Measurements from ENCODE around the gene EDN2. TPM values are rescaled to one million over a fixed set of nuclear protein-coding genes. Genes with fewer than 3 reads are reported as not detected.

EDN2 gene
- total RNA-seq, 1 experiment from 2014 or later: not detected

GRCh38 chr1:41504114-41505035 is 19.9 kb upstream of the EDN2 start:
- TF ChIP-seq EZH2 (IDR thresholded peaks at IDR 0.05; ENCODE audit: borderline replicate concordance, low read depth, low read length, poor library complexity, severe bottlenecking) (no peak), CTCF (conservative IDR thresholded peaks at IDR 0.05; ENCODE audit: low read depth, low read length) (0 out of 2 replicates have a peak, but pooled peaks have one; percentile 7)
- intact Hi-C loops (cut with micrococcal nuclease; ENCODE audit: unreplicated experiment): no loop called here
- Histone ChIP-seq H3K27me3 (replicated peaks; ENCODE audit: insufficient read depth, low read depth, low read length, poor library complexity) (no peaks in the 10 kb centered on the region), H3K4me1 (ENCODE audit: insufficient read depth, low read length, poor library complexity, severe bottlenecking) (peaks cover 17% of the 10 kb centered on the region), H3K9me3 (ENCODE audit: low read depth, low read length, poor library complexity, severe bottlenecking) (no peaks in the 10 kb centered on the region), H3K4me3 (ENCODE audit: low read depth, low read length, poor library complexity, severe bottlenecking) (no peak overlapping the region), H3K27ac (ENCODE audit: low read depth, low read length, poor library complexity, severe bottlenecking) (peak overlapping the region; percentile 12), H3K36me3 (ENCODE audit: insufficient read depth, low read length, poor library complexity, severe bottlenecking) (no peaks in the 10 kb centered on the region)
- CTCF ChIA-PET: no interaction called here
- DNase-seq (ENCODE audit: low spot score): peak; percentile 66
- POLR2A ChIA-PET (ENCODE audit: low non-redundant PET): no interaction called here
- no TSS peak for BruUV-seq (replicated peaks)

GRCh38 chr1:41503538-41504113 is 19.1 kb upstream of the EDN2 start:
- H3K27me3 ChIP-seq (replicated peaks; ENCODE audit: insufficient read depth, low read depth, low read length, poor library complexity): no peaks in the 10 kb centered on the region
- H3K4me3 ChIP-seq (ENCODE audit: low read depth, low read length, poor library complexity, severe bottlenecking): no peak overlapping the region
- H3K27ac ChIP-seq (ENCODE audit: low read depth, low read length, poor library complexity, severe bottlenecking): peak overlapping the region; percentile 3
- intact Hi-C loops (cut with micrococcal nuclease; ENCODE audit: unreplicated experiment): no loop called here
- POLR2A ChIA-PET (ENCODE audit: low non-redundant PET): no interaction called here
- BruUV-seq (replicated peaks): no TSS peak
- peak; percentile 69 for DNase-seq (ENCODE audit: low spot score)
- TF ChIP-seq CTCF (conservative IDR thresholded peaks at IDR 0.05; ENCODE audit: low read depth, low read length) (peak; percentile 48; the same call in 1 of the 2 replicates), EZH2 (IDR thresholded peaks at IDR 0.05; ENCODE audit: borderline replicate concordance, low read depth, low read length, poor library complexity, severe bottlenecking) (no peak)
- no peaks in the 10 kb centered on the region for H3K36me3 ChIP-seq (ENCODE audit: insufficient read depth, low read length, poor library complexity, severe bottlenecking)
- no peaks in the 10 kb centered on the region for H3K9me3 ChIP-seq (ENCODE audit: low read depth, low read length, poor library complexity, severe bottlenecking)
- CTCF ChIA-PET: no interaction called here
- H3K4me1 ChIP-seq (ENCODE audit: insufficient read depth, low read length, poor library complexity, severe bottlenecking): peaks cover 17% of the 10 kb centered on the region

GRCh38 chr1:41502912-41503311 is 18.4 kb upstream of the EDN2 start:
- peak overlapping the region; percentile 3 for H3K27ac ChIP-seq (ENCODE audit: low read depth, low read length, poor library complexity, severe bottlenecking)
- H3K4me3 ChIP-seq (ENCODE audit: low read depth, low read length, poor library complexity, severe bottlenecking): no peak overlapping the region
- TF ChIP-seq EZH2 (IDR thresholded peaks at IDR 0.05; ENCODE audit: borderline replicate concordance, low read depth, low read length, poor library complexity, severe bottlenecking): no peak
- no peak for TF ChIP-seq CTCF (conservative IDR thresholded peaks at IDR 0.05; ENCODE audit: low read depth, low read length)
- intact Hi-C loops (cut with micrococcal nuclease; ENCODE audit: unreplicated experiment): no loop called here
- H3K27me3 ChIP-seq (replicated peaks; ENCODE audit: insufficient read depth, low read depth, low read length, poor library complexity): no peaks in the 10 kb centered on the region
- ChIA-PET POLR2A (ENCODE audit: low non-redundant PET) (no interaction called here), CTCF (no interaction called here)
- H3K36me3 ChIP-seq (ENCODE audit: insufficient read depth, low read length, poor library complexity, severe bottlenecking): no peaks in the 10 kb centered on the region
- no peaks in the 10 kb centered on the region for H3K9me3 ChIP-seq (ENCODE audit: low read depth, low read length, poor library complexity, severe bottlenecking)
- no TSS peak for BruUV-seq (replicated peaks)
- H3K4me1 ChIP-seq (ENCODE audit: insufficient read depth, low read length, poor library complexity, severe bottlenecking): peaks cover 17% of the 10 kb centered on the region
- no peak for DNase-seq (ENCODE audit: low spot score)
